Measurements from ENCODE around the gene ZNF578.
"Not testable (repeated sequence)": the region's sequence is repeated elsewhere in the genome, so short reads cannot be mapped to it uniquely, and the experiment has no call there.

Gene ZNF578

GRCh38 chr19:52500991-52501390, 47.6 kb downstream of the ZNF578 start:
- not testable (repeated sequence) for DNase-seq (ENCODE audit: insufficient read length, low spot score); FAIRE-seq

- no peak for FAIRE-seq
Measured at GRCh38 chr19:52507266-52507665, 53.9 kb downstream of the ZNF578 start.

GRCh38 chr19:52516191-52516590, 62.8 kb downstream of the ZNF578 start:
- DNase-seq (ENCODE audit: insufficient read length, low spot score) = no peak
- no peak for FAIRE-seq

More at GRCh38 chr19:52507266-52507665, 53.9 kb downstream of the ZNF578 start:
- no peak for DNase-seq (ENCODE audit: insufficient read length, low spot score)

GRCh38 chr19:52518646-52519045, 65.3 kb downstream of the ZNF578 start:
- DNase-seq (ENCODE audit: insufficient read length, low spot score) (no peak), FAIRE-seq (no peak)

GRCh38 chr19:52519175-52519574, 65.8 kb downstream of the ZNF578 start:
- DNase-seq (ENCODE audit: insufficient read length, low spot score) = not testable (repeated sequence)

GRCh38 chr19:52520013-52520412, 66.7 kb downstream of the ZNF578 start:
- DNase-seq (ENCODE audit: insufficient read length, low spot score) = no peak
- no peak for FAIRE-seq

More at GRCh38 chr19:52519175-52519574, 65.8 kb downstream of the ZNF578 start:
- FAIRE-seq = not testable (repeated sequence)

- DNase-seq (ENCODE audit: insufficient read length, low spot score) = no peak
- no peak for FAIRE-seq
Measured at GRCh38 chr19:52522551-52522950, 69.2 kb downstream of the ZNF578 start.

- DNase-seq (ENCODE audit: insufficient read length, low spot score) (no peak), FAIRE-seq (no peak)
Measured at GRCh38 chr19:52524086-52524485, 70.7 kb downstream of the ZNF578 start.

- FAIRE-seq (no peak), DNase-seq (ENCODE audit: insufficient read length, low spot score) (peak; percentile 76)
Measured at GRCh38 chr19:52527134-52527955, 74.0 kb downstream of the ZNF578 start, which contains the start of gene ZNF808. Gene ZNF808, plus strand, starts transcription at chr19:52527668. Its CDS starts 15,617 bp downstream, at chr19:52543285.

GRCh38 chr19:52527956-52528351, 74.6 kb downstream of the ZNF578 start:
- peak; percentile 3 for DNase-seq (ENCODE audit: insufficient read length, low spot score)
- FAIRE-seq = no peak

GRCh38 chr19:52532480-52532879, 79.1 kb downstream of the ZNF578 start:
- no peak for FAIRE-seq
- DNase-seq (ENCODE audit: insufficient read length, low spot score) = no peak

- FAIRE-seq = no peak
Measured at GRCh38 chr19:52533901-52534300, 80.5 kb downstream of the ZNF578 start.

GRCh38 chr19:52535385-52535770, 82.0 kb downstream of the ZNF578 start:
- FAIRE-seq; DNase-seq (ENCODE audit: insufficient read length, low spot score): not testable (repeated sequence)

More at GRCh38 chr19:52533901-52534300, 80.5 kb downstream of the ZNF578 start:
- no peak for DNase-seq (ENCODE audit: insufficient read length, low spot score)

GRCh38 chr19:52535771-52536447, 82.6 kb downstream of the ZNF578 start:
- DNase-seq (ENCODE audit: insufficient read length, low spot score) = no peak
- no peak for FAIRE-seq

- DNase-seq (ENCODE audit: insufficient read length, low spot score) = no peak
- no peak for FAIRE-seq
Measured at GRCh38 chr19:52536448-52536800, 83.1 kb downstream of the ZNF578 start.

- DNase-seq (ENCODE audit: insufficient read length, low spot score); FAIRE-seq: not testable (repeated sequence)
Measured at GRCh38 chr19:52538815-52539214, 85.5 kb downstream of the ZNF578 start.

GRCh38 chr19:52541176-52541575, 87.8 kb downstream of the ZNF578 start:
- not testable (repeated sequence) for FAIRE-seq; DNase-seq (ENCODE audit: insufficient read length, low spot score)

GRCh38 chr19:52541608-52542007, 88.3 kb downstream of the ZNF578 start:
- FAIRE-seq (no peak), DNase-seq (ENCODE audit: insufficient read length, low spot score) (no peak)

- FAIRE-seq; DNase-seq (ENCODE audit: insufficient read length, low spot score): not testable (repeated sequence)
Measured at GRCh38 chr19:52542541-52542940, 89.2 kb downstream of the ZNF578 start.

- no peak for FAIRE-seq
Measured at GRCh38 chr19:52542984-52543664, 89.8 kb downstream of the ZNF578 start.

More at GRCh38 chr19:52542984-52543664, 89.8 kb downstream of the ZNF578 start:
- no peak for DNase-seq (ENCODE audit: insufficient read length, low spot score)

All from HTR-8/SVneo (cell line).